ENCODE data around the gene ESPN.
A peak's percentile ranks its signal among the peaks of the same experiment; 100 is the strongest.

Gene ESPN

DNA sequence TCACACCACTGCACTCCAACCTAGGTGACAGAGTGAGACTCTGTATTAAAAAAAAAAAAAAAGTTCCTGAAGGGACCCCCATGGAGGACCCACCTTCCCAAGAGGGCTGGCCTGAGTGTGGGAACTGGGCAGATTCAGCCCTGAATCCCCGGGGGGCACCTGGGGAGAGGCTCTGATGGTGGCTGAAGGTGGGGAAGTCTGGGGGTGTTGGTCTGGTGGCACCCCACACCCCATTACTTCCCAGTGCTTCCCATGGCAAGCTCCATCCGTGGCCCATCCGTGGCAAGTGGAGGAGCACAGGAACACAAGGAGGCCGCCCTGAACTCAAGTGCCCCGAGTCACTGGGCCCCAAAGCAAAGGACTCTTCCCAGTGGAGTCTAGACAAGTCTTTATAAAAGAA, 42.2 kb downstream of the ESPN start:
- no peak for DNase-seq

DNA sequence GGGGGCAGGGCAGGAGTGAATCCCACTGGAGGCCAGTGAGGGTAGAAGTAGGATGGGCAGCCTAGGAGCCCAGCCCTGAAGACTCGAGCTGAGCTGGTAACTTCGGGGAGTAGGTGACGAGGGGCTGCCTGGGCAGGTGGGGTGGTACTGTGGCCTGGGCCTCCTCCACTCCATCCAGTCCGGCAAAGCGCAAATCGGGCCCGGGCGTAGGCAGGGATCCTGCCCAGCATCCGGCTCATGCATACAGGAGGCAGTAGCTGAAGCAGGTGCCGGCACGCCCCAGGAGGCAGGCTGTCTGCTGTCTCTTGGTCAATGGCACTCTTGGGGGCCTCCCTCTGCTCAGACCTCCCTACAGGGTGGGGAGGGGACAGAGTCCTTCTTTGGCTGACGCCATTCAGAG, 42.6 kb downstream of the ESPN start:
- DNase-seq: no peak

DNA sequence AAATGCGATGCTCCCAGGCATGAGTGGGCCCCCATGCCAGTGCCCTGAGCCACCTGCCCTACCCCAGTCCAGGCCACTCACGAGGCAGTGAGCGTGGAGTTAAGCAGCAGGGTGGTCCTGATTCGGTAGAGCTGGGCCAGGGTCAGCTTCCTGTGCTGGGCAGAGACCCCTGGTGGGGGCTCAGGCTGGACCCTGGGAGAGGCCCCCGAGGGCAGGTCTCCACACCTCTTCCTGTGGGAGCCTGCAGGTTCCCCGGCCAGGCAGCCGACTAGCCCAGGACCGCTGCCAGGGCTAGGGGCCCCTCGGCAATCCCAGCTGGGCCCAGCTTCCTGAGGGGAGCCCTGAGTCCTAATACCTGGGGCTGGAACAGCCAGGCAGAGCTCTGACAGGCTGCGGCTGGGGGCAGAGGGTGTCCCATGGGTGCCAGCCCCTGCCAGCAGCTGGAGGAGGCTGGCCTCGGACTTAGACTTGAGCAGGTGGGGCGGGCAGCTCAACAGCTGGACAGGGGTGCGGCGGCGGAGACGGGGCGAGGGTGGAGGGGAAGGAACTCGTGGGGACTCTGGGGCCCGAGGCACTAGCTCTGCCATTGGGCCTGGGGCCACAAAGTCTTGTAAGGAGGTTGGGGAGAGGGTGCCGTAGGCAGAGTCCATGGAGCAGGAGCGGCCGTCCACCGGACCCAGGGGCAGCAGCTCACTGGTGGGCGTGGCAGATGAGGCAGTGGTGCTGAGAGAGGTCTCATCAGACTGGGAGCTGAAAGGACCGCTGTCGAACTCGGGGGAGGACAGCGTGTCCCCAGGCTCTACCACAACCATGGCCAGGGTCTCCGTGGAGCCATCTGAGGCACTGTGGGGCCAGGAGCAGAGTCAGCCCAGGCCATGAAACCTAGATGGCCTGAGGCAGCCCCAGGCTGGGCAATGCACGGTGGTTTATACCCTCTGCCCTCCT, 43.4 kb downstream of the ESPN start:
- no peak for DNase-seq

DNA sequence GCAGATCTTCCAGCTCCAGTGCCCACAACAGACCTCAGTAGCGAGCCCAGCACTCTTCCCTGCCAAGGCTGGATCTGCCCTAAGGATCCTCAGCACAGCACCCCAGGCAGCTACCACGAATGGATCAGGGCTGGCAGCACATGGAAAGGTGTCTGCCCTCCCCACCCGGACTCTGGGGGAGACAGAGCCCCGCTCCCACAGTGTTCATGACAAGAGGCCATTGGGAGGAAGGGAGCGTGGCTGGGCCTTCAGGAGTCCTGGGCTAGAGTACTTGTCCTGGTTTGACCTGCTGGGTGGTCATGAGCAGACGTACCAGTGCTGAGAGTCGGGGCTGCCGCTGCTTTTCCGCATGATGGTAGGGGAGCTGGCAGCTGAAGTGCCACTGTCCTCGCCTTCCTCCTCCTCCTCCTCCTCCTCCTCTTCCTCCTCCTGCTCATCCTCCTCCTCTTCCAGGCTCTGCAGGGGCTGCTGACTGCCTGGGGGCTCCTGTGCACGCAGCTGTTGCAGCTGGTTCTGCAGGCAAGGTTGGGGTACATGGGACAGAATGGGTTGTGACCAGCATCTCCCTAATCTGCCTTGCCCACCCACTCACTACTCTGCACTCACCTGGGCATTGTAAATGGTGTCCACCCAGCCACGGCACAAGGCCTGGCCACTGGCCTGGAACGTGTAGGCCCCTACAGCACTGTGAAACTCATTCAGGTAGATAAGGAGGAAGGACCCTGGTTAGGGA, 44.3 kb downstream of the ESPN start:
- DNase-seq: no peak

DNA sequence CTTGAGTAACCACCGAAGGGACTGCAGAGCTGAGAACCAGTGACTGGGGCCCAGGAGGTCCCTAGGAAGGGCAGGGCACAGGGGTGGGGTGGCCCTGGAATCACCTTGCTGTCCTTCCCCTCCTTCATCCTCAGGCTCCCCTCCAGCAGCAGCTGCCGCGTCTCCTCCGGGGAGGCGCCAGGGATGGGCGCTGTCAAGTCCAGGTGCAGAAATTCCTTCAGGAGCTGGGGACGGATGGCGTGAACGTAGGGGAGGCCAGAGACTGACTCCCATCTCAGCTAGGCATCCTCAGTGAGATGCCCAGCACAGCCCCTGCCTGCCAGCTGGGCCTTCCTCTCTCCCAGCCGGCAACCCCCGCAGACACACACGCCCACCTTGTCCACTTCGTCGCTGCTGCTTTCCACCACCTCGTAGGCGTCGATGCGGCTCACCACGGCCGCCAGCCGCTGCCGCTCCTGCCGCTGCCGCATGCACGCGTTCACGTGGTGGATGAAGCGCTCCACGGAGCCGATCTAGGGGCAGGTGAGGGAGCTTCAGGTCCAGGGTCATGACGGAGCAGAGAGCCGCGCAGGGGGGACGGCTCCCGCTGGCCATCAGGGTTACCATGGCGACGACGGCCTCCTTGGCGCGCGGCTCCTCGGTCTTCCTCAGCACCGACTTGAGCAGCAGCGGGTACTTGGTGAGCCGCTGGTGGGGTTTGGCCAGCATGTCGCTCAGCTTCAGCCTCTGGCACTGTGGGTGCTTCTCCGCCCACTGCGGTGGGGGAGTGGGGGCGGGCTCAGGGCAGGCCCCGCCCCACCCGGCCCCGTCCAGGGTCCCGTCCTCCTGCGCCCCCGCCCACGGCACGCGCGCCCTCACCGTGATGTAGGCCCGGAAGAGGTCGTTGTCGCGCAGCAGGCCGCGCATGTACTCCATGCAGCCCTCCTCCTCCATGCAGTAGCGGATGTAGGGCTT, 45.8 kb downstream of the ESPN start:
- DNase-seq: no peak

DNA sequence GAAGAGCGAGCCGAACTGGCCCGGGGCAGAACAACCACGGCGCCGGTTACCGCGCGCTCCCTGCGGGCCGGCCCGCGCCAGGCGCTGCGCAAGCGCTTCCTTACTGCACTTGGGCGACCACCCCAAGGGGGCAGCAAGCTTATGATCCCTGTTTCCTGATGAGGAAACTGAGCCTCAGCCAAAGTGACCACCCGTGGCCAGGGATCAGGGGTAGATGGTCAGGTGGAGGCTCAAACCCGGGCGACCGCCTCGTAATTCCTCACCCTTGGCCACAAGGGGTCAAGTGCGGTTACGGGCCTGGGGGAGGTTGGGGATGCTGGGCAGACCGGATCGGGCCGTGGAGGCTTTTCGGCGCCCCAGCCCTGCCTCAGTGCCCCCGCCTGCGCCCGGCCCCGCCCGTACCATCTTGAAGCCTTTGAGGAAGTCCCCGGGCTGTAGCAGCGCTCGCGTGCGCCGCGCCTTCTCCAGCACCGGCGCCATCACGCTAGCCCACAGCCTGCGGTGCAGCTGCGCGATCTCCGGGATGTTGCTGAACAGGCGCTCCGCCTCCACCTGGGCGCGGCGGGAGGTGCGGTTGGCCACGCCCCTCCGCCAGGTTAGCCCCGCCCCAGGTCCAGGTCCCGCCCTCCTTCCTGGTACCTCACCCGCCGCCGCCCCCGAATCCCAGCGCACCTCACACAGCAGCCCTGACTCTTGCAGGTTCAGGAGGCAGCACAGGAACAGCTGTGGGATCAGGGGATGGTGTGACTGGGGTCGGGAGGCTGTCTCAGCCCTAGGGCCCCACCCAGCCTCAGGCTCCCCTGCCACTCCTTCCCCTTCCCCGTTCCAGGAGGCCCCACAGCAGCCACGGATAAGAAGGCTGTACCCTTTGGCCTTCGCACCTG, 46.8 kb downstream of the ESPN start:
- no peak for DNase-seq

DNA sequence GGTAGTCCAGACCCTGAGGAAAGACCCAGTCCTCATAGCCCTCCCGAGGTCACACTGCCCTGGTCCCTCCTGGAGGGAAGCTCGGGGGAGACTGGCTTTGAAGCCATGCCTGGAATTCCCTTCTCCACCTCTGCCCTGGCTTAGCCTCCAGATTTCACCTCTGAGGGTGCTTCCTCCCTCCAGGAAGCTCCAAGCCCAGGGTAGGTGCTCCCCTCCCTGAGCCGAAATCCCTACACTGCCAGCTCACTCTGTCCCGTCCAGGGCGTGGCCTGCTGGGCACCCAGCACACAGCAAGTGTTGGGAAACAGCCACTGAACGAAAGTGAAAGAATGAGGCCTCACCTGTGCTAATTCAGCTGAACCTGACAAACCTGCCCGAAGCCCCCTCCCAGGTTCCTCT, 47.4 kb downstream of the ESPN start:
- no peak for DNase-seq

DNA sequence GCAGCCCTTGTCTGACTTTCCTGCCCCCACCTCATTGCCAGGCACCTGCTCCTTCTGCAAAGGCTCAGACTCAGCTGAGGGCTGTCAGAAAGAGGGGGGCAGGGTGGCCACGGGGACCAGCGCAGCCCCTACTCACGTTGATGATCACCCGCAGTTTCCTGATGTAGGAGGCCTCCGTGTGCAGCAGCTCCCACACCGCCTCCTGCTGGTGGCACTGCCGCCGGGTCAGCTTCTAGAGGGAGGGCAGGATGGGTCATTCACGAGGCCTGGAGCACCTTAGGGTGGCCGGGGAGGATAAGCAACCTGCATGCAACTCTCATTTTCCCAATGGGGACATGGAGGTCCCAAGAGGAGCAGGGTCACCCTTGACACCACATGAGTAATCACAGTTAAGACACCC, 47.8 kb downstream of the ESPN start:
- no peak for DNase-seq

DNA sequence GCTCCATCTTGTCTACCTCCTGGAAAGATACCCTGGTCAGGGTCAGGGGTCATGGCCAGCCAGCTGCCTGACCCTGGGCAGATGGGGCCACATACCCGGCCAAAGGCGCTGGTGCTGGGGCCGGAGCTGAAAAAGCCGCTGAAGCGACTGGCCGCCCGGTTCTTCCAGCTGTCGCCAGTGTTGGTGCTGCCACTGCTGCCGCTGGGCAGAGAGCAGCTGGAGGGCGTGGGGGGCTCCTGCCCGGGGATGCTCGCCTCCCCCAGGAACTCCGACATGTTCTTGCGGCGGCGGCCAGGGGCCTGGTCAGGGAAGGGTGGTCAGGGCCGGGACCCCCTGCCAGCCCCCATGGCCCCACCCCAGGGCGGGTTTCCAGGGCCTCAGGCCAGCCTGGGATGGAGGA, 48.6 kb downstream of the ESPN start:
- no peak for DNase-seq

DNA sequence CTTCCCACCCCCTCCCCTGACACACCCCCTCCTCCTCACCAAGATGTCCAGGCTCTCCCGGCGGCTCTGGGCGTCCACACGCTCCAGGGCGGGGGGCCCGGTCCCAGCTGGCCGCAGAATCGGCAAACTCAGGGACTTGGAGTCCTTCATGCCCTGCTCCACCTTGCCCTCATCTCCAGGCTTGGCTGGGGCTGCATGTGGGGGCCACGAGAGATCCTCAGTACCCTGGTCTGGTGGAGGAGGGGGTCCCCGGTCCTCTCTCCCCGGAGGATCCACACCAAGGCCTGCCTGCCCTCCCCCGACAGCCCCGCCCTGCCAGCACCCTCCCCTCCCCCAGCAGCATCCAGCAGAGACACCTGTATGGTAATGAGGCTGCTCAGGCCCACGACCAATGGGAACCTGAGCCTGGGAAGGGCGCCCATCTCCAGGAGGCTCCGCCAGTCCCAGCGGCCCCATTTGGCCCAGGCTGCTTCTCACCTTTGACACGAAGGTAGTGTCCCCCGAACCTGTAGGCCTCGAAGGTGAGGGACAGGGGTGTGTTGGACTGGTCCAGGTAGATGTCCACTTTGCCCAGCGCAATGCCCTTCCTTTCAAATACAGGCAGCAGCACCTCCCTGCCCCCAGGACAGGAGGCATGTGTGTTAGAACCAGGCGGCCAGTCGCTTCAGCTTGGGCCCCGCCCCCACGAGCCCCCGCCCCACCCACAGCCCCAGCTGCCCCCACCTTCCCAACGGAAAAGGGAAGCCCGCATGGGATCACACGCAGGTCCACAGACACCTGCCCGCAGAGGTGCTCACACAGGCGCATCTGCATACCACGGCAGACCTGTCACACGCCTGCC, 49.6 kb downstream of the ESPN start:
- no peak for DNase-seq

DNA sequence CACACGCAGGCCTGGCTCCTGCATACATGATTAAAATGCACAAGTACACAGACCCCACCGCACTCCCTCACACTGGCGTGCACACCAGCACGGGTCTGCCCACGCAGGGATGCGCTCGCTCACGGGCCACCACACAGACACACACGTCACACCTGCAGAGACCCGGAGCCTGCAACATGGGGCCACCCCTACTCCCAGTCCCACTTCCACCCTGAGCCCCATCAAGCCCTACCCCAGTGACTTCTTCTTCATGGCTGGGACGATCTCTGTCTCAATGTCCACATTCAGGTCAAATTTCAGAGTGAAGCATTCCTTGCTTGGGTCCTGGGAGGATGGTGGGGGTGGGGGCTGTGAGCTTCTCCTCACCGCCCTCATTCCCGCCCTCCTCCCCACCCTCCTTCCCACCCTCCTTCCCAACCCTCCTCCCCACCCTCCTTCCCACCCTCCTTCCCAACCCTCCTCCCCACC, 50.3 kb downstream of the ESPN start:
- no peak for DNase-seq

DNA sequence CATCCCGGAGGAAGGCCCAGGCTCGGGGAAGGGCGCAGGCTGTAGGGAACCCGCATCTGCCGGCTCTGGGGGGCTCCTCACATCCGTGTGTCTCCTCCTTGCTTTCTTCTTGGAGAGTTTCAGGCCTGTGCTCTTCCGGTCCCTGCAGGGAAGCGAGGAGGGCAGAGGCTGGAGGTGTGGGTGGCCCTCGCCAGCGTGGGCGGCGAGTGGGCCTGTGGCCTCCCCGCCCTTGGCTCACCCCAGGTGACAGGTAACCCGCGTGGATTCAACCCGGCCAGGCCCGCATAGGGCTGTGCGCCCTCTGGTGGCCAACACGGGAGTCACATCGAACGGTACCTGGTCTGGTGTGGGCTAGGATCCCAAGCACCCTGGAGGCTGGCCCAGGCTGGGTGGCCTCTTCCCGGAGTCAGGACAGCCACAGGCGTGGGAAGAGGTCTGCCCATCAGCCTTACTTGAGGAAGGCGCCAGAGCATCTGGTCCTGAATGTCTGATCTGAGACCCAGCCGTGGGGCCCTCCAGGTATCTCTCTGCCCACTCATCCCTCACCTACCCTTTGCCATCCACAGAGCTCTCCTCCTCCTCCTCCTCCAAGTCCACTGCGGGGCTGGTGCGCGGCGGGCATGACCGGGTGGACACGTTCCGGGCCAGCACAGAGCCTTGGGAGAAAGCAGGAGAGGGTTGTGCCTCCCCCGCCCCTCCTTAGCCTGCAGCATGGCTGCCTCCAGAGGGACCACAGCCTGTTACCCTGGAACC, 51.0 kb downstream of the ESPN start:
- DNase-seq: peak in 1 of 2 experiments; percentile 22

DNA sequence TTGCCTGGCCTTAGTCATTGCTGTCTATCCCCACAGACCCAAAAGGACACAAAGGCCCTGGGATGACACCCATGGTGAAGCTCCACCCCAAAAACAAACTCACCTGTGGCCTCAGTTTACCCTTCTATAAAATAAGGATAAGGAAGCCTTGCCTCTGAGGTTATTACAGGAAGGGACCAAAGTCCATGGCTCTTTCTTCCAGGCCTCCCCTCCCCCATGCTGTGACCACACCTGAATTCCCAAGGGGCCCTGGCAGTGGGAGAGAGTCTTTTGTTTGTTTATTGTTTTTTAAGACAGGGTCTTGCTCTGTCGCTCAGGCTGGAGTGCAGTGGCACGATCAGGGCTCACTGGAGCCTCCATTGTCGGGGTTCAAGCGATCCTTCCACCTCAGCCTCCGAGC, 51.9 kb downstream of the ESPN start:
- DNase-seq: no peak

DNA sequence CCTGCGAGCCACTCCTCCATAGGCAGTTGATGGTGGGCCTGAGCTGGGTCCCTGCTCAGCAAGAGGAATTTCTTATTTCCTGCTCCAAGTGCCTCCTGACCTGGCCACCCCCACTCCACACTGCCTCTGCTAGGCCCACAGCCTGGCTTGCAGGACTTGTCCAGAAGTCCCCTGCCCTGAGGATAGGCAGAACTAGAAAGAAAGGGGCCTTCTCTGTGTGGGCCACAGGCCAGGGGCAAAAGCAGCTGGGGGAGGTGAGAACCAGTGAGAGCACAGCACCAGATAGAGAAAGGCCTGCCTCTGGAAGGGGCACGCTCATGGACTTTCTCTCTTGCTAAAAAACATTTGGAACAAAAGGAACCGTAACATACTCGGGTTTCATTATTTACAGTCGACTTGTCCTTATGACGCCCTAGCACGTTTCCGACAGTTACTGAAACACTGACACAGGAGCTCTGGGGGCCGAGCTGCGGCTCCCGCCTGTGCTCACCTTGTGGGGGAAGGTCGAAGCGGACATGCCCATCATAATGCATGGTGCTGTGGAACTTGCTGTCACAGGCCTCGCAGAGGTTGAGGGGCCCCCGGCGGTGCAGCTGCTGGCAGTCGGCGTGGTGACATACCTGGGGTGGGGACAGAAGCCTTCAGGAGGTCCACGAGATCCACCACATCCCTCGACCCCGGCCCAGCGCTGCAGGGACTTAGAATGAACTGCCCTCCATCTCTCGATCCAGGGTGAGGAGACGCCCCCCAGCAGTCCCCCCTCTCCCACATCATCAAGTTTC, 52.7 kb downstream of the ESPN start:
- no peak for DNase-seq

DNA sequence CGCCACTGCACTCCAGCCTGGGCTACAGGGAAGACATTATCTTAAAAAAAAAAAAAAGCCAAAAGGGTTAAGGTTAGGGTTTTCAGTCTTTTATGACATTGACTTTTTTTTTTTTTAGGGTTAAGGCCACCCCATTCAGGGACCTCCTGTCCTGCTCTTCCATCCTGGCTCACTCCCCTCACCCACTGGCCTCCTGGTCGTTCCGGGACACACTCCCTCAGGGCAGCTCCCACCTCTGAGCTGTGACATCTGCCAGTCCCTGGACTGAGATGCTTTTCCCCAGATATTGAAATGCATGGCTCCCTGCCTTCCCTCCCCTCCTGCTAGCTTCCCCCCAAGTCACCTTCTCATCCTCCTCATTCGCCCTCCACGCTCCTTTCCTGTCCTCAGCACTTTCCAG, 57.2 kb downstream of the ESPN start:
- DNase-seq: no peak

DNA sequence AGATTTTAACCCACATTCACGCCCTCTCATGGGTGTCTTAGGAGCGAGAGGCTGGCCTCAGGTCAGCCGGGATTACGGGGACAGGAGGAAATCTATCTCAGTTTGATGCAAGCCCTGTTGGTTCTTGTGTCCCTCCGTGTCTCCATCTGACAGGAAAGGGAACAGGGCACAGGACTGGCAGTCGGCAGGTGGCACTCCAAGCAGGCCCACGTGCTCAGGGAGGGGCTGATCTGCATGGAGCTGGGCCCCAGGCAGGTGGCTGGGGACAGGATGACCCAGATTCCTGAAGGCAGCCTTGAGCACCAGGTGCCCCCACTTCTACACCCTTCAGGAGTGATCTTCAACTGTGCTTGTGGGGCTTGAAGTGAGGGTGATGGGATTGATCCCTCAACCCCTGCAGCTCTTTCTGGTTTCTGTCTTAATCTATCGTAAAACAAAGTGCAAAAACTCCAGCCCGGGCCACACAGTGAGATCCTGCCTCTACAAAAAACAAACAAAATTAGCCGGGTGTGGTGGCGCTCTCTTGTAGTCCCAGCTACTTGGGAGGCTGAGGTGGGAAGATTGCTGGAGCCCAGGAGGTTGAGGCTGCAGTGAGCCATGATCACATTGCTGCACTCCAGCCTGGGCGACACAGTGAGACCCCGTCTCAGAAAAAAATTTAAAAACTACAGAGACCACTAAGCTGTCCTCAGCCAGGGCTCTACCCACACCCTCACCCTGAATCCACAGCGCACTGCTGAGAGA, 58.6 kb downstream of the ESPN start:
- DNase-seq: no peak

DNA sequence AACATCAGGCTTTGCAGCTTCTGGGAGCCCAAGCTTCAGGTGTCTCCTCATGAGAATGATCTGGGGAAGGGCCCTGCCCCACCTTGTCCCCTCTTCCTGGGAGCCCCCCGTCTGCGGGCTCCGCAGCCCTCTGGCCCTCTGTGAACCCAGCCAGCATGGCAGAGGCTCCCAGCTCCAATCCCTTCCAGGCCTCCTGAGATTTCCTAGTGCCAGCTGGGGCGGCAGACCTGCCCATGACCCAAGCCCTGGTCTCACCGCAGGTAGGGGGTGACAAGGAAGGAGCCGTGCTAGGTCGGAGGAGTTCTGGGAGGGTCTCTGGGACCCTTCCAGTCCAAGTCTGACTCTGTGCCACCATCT, 59.2 kb downstream of the ESPN start:
- no peak for DNase-seq

DNA sequence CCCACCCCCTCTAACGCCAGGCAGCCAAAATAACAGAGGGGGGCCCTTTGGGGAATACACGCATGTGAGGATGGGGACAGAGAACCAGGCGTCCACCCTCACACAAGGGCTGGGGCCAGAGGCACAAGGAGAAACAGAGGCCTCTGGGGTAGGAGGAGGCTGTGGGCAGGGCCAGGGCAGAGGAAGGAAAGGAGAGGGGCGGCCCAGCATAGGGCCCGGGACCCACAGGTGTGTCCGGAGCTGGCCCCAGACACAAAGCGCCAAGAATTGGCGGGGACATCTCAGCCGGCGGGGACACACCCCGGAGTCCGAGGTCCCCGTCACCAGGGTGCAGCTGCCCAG, 60.2 kb downstream of the ESPN start:
- DNase-seq: no peak
